Uterus (tissue), 2 donors: ENCODE results near the gene MYO9B.

ENCODE experiments used
- CTCF ChIP-seq, 4 experiments: fragments of 200-600 bp in 2 of 4; fragments of 450-650 bp in 2 of 4; sonication (generic) in 2 of 4; IDR thresholded peaks; one replicate each; pipeline ENCODE4 v1.5.1; 2016 to 2019; ENCODE audit warnings: antibody characterized with exemption in 4 of 4, mild to moderate bottlenecking in 2 of 4, moderate library complexity in 1 of 4
- POLR2A ChIP-seq, 2 donors: fragments of 450-650 bp; IDR thresholded peaks; one replicate each; pipeline ENCODE4 v1.6.1; 2016; ENCODE audit warnings: antibody characterized with exemption in 2 of 2, mild to moderate bottlenecking in 1 of 2, moderate library complexity in 1 of 2

GRCh38 chr19:17037966-17038500, 37.5 kb upstream of the MYO9B start:
- TF ChIP-seq CTCF (IDR thresholded peaks at IDR 0.05) (no peak), POLR2A (IDR thresholded peaks at IDR 0.05) (no peak)
